BLaER1 (cell line): ENCODE data around the gene CCL19.
A peak's percentile ranks its signal among the peaks of the same experiment; 100 is the strongest.

Experiments used
- H3K27ac ChIP-seq: shearing (Covaris generic); formaldehyde crosslinking; 2 replicates; pipeline ENCODE4 v1.8.1; 2022
- H3K27me3 ChIP-seq: shearing (Covaris generic); formaldehyde crosslinking; 2 replicates; pipeline ENCODE4 v1.8.1; 2022
- H3K36me3 ChIP-seq: shearing (Covaris generic); formaldehyde crosslinking; 2 replicates; pipeline ENCODE4 v1.8.1; 2022
- H3K4me1 ChIP-seq: shearing (Covaris generic); formaldehyde crosslinking; 2 replicates; pipeline ENCODE4 v1.8.1; 2022
- H3K4me2 ChIP-seq: shearing (Covaris generic); formaldehyde crosslinking; 2 replicates; pipeline ENCODE4 v1.8.1; 2022
- H3K4me3 ChIP-seq: shearing (Covaris generic); formaldehyde crosslinking; 2 replicates; pipeline ENCODE4 v1.8.1; 2022
- H3K9ac ChIP-seq: shearing (Covaris generic); formaldehyde crosslinking; 2 replicates; pipeline ENCODE4 v1.8.1; 2022
- H3K9me3 ChIP-seq: shearing (Covaris generic); formaldehyde crosslinking; 2 replicates; pipeline ENCODE4 v1.8.1; 2022
- H4K20me1 ChIP-seq: shearing (Covaris generic); formaldehyde crosslinking; 2 replicates; pipeline ENCODE4 v1.8.1; 2022
- Cebpa-rat ChIP-seq: shearing (Covaris generic); IDR thresholded peaks from 2 replicates; pipeline ENCODE4 v1.8.1; 2022

Gene CCL19

DNA sequence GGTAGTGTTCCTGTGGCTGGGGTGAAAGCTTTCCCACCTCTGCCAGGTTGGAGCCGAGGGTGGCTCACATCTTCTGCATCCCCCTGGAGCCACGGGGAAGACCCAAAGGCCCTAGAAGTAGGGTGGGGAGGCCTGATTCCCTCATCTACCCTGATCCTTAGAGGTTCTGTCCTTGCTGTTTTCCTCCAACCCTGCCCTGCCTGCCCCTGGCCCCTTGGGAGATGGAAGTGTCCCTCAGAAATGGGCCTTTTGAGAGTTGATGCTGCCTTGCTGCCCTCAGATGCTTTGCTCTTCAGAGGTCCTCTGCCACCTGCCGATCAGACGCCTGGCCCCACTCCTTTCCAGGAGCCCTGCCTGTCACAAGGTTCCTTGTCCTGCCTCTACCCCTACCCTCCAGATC, 6.3 kb downstream of the CCL19 start:
- no peaks in the 10 kb centered on the region for H3K9me3 ChIP-seq
- no peaks in the 10 kb centered on the region for H3K27me3 ChIP-seq
- H3K4me2 ChIP-seq = no peak overlapping the region
- H3K4me3 ChIP-seq = no peak overlapping the region
- TF ChIP-seq Cebpa-rat = no peak
- no peaks in the 10 kb centered on the region for H4K20me1 ChIP-seq
- no peaks in the 10 kb centered on the region for H3K36me3 ChIP-seq
- H3K27ac ChIP-seq = no peak overlapping the region
- H3K9ac ChIP-seq = no peak overlapping the region
- peaks cover 5% of the 10 kb centered on the region; the same call in 1 of the 2 replicates for H3K4me1 ChIP-seq

DNA sequence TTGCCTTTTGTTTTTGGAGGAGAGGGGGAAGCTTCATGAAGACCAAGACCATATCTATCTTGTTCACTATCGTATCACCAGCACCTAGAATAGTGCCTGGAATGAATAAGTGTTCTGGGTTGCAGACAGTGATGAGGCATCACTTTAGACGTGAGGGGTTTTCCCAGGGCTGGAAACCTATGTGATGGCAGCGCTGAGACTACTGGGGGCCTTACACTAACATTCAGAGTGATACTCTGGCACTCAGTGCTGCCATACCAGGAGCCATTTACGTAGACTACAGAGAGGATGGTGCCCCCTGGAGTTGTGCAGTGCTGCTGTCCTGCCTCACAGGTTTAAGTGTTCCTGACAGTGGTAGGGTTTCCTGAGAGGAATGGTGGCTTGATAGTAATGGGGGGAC, 6.9 kb downstream of the CCL19 start:
- Histone ChIP-seq H4K20me1 (no peaks in the 10 kb centered on the region), H3K36me3 (no peaks in the 10 kb centered on the region), H3K27ac (no peak overlapping the region), H3K4me1 (peaks cover 5% of the 10 kb centered on the region; the same call in 1 of the 2 replicates), H3K4me3 (no peak overlapping the region), H3K9ac (no peak overlapping the region), H3K9me3 (no peaks in the 10 kb centered on the region), H3K27me3 (no peaks in the 10 kb centered on the region), H3K4me2 (no peak overlapping the region)
- no peak for TF ChIP-seq Cebpa-rat

GRCh38 chr9:34675869-34676268, 15.2 kb downstream of the CCL19 start:
- Histone ChIP-seq H3K9ac (no peak overlapping the region), H3K27me3 (no peaks in the 10 kb centered on the region), H3K4me1 (no peaks in the 10 kb centered on the region), H3K4me3 (no peak overlapping the region), H3K9me3 (0 out of 2 replicates have a peak, but pooled peaks cover 1% of the 10 kb centered on the region), H3K27ac (no peak overlapping the region), H3K36me3 (no peaks in the 10 kb centered on the region), H4K20me1 (no peaks in the 10 kb centered on the region), H3K4me2 (no peak overlapping the region)
- TF ChIP-seq Cebpa-rat = no peak

DNA sequence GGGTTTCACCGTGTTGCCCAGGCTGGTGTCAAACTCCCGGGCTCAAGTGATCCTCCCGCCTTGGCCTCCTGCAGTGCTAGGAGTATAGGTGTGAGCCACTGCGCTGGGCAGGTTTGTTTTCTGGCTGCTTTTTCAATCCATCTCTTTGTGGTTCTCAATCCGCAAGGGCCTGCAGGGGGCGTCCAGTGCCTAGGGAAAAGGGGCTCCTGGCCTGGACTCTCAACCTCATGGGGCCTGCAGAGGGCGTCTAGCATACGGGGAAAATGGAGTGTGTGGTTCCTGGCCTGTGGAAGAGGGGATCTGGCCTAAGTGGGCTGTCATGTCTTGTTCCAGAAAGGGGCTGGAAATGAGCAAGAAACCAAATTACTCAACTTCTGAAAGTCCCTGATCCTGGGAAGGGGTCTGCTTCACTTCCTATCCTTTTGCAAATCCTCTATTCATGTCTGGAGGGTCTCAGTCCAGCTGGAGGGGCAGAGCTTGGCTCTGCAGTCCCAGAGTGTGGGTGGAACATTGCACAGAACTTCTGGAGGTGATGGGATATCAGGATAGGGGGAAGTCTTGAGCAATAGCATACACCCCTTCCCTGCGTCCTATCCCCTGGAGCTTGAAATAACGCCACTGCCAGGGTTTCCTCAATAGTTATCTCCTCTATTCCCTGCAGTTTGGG, 15.9 kb downstream of the CCL19 start:
- Histone ChIP-seq H3K9me3 (0 out of 2 replicates have a peak, but pooled peaks cover 8% of the 10 kb centered on the region), H3K4me1 (no peaks in the 10 kb centered on the region), H4K20me1 (no peaks in the 10 kb centered on the region), H3K9ac (no peak overlapping the region), H3K36me3 (no peaks in the 10 kb centered on the region), H3K27me3 (no peaks in the 10 kb centered on the region), H3K4me2 (no peak overlapping the region), H3K4me3 (no peak overlapping the region), H3K27ac (no peak overlapping the region)
- TF ChIP-seq Cebpa-rat = no peak

DNA sequence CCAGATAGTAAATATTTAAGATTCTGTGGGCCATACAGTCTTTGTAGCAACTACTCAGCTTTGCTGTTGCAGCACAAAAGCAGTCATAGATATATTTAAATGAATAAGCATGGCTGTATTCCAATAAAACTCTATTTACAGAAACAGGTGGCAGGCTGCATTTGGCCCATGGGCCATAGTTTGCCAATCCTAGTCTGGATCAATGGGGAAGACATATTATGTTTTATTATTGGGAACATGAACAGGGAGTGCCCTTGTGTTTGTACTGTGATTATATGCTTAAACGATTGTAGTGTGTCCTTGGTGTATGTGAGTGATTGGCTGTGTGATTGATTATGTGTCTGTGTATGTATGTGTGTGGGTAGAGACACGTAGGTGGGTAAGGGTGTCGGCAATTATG, 16.6 kb downstream of the CCL19 start:
- no peak overlapping the region for H3K27ac ChIP-seq
- H4K20me1 ChIP-seq = no peaks in the 10 kb centered on the region
- no peak for TF ChIP-seq Cebpa-rat
- H3K4me2 ChIP-seq = no peak overlapping the region
- no peak overlapping the region for H3K9ac ChIP-seq
- H3K36me3 ChIP-seq = no peaks in the 10 kb centered on the region
- H3K27me3 ChIP-seq = no peaks in the 10 kb centered on the region
- H3K4me3 ChIP-seq = no peak overlapping the region
- no peaks in the 10 kb centered on the region for H3K4me1 ChIP-seq
- peaks cover 14% of the 10 kb centered on the region; the same call in 1 of the 2 replicates for H3K9me3 ChIP-seq

GRCh38 chr9:34671307-34671706, 19.8 kb downstream of the CCL19 start:
- Histone ChIP-seq H3K9me3 (peaks cover 14% of the 10 kb centered on the region; the same call in 1 of the 2 replicates), H3K4me3 (no peak overlapping the region), H3K27me3 (no peaks in the 10 kb centered on the region), H4K20me1 (no peaks in the 10 kb centered on the region), H3K4me1 (no peaks in the 10 kb centered on the region), H3K4me2 (no peak overlapping the region), H3K36me3 (no peaks in the 10 kb centered on the region), H3K27ac (no peak overlapping the region), H3K9ac (no peak overlapping the region)
- TF ChIP-seq Cebpa-rat = no peak

- H3K4me1 ChIP-seq = peaks cover 10% of the 10 kb centered on the region
- no peak overlapping the region for H3K27ac ChIP-seq
- H3K4me3 ChIP-seq = no peak overlapping the region
- H3K27me3 ChIP-seq = no peaks in the 10 kb centered on the region
- H3K4me2 ChIP-seq = no peak overlapping the region
- H3K36me3 ChIP-seq = no peaks in the 10 kb centered on the region
- peaks cover 14% of the 10 kb centered on the region; the same call in 1 of the 2 replicates for H3K9me3 ChIP-seq
- TF ChIP-seq Cebpa-rat = no peak
- no peak overlapping the region for H3K9ac ChIP-seq
- H4K20me1 ChIP-seq = no peaks in the 10 kb centered on the region
These were observed 21.1 kb downstream of the CCL19 start for GRCh38 chr9:34669809-34670562.

GRCh38 chr9:34665381-34666250, 25.5 kb downstream of the CCL19 start:
- peak overlapping the region; percentile 30; the same call in 1 of the 2 replicates for H3K27ac ChIP-seq
- H3K9ac ChIP-seq = peak overlapping the region; percentile 73; the same call in 1 of the 2 replicates
- TF ChIP-seq Cebpa-rat = no peak
- no peaks in the 10 kb centered on the region for H4K20me1 ChIP-seq
- peak overlapping the region; percentile 68 for H3K4me3 ChIP-seq
- H3K27me3 ChIP-seq = no peaks in the 10 kb centered on the region
- H3K36me3 ChIP-seq = peaks cover 2% of the 10 kb centered on the region; the same call in 1 of the 2 replicates
- H3K4me1 ChIP-seq = peaks cover 17% of the 10 kb centered on the region
- peaks cover 11% of the 10 kb centered on the region; the same call in 1 of the 2 replicates for H3K9me3 ChIP-seq
- peak overlapping the region; percentile 98 for H3K4me2 ChIP-seq

DNA sequence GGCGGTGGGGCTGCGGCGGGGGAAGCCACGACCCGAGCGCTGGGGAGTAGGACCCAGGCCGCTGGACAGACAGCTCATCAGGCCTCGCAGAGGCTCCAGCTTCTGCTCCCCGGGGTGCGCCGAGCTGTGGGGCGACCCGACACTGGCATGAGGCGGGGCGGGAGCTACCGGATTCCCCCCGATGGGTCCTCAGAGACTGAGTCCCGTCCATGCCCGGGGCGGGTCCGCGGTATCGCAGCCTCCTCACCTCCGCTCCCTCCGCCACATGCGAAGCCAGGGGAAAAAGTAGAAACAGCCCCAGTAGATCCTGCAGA, 26.1 kb downstream of the CCL19 start:
- H3K4me1 ChIP-seq = peaks cover 17% of the 10 kb centered on the region
- H4K20me1 ChIP-seq = no peaks in the 10 kb centered on the region
- H3K4me3 ChIP-seq = peak overlapping the region; percentile 68
- no peaks in the 10 kb centered on the region for H3K27me3 ChIP-seq
- H3K9me3 ChIP-seq = peaks cover 5% of the 10 kb centered on the region; the same call in 1 of the 2 replicates
- no peak for TF ChIP-seq Cebpa-rat
- H3K36me3 ChIP-seq = peaks cover 8% of the 10 kb centered on the region; the same call in 1 of the 2 replicates
- no peak overlapping the region for H3K27ac ChIP-seq
- peak overlapping the region; percentile 98 for H3K4me2 ChIP-seq
- H3K9ac ChIP-seq = peak overlapping the region; percentile 73
